K562 (cell line): Measurements from ENCODE around the gene CDHR2. TPM values are rescaled to one million over a fixed set of nuclear protein-coding genes. Genes with fewer than 3 reads are reported as not detected.
A peak's percentile ranks its signal among the peaks of the same experiment; 100 is the strongest.

Experiments
- ATF1 ChIP-seq, 2 experiments: fragments of 450-650 bp in 1 of 2; IDR thresholded peaks; 2 replicates each; pipeline ENCODE4 v1.6.1; 2016; ENCODE audit warnings: missing compliant biosample characterization in 1 of 2, missing genetic modification characterization in 1 of 2
- CBX3 ChIP-seq, 2 experiments: IDR thresholded peaks; 1 replicate in 1 of 2; 2 replicates in 1 of 2; pipeline ENCODE4 v1.6.1; 2012; ENCODE audit warnings: inconsistent platforms in 2 of 2, low read length in 2 of 2, borderline replicate concordance in 1 of 2, control low read depth in 1 of 2
- CEBPG ChIP-seq, 3 experiments: fragments of 200-800 bp in 1 of 3; sonication (Bioruptor generic) in 1 of 3; sonication (generic) in 1 of 3; formaldehyde crosslinking in 1 of 3; IDR thresholded peaks in 2 of 3; conservative IDR thresholded peaks in 1 of 3; 2 replicates each; pipeline versions ENCODE4 v1.6.1 to v1.8.0; 2016 to 2022; ENCODE audit warnings: missing compliant biosample characterization in 2 of 3, missing genetic modification characterization in 2 of 3, mild to moderate bottlenecking in 1 of 3, missing genetic modification reagents in 1 of 3
- E2F6 ChIP-seq, 2 experiments: IDR thresholded peaks; 2 replicates each; pipeline ENCODE4 v1.6.1; 2011; ENCODE audit warnings: borderline replicate concordance in 1 of 2, control low read depth in 1 of 2, low read depth in 1 of 2, low read length in 1 of 2, mild to moderate bottlenecking in 1 of 2, mixed read lengths in 1 of 2, moderate library complexity in 1 of 2; ENCODE audit not compliant: insufficient read depth in 1 of 2, insufficient read length in 1 of 2, poor library complexity in 1 of 2, severe bottlenecking in 1 of 2; ENCODE audit errors: extremely low read depth in 1 of 2
- FOS ChIP-seq: IDR thresholded peaks from 3 replicates; pipeline ENCODE4 v1.6.1; 2011; ENCODE audit not compliant: insufficient read length; ENCODE audit errors: extremely low read depth
- FOXJ2 ChIP-seq: fragments of 200-800 bp; sonication (Bioruptor generic); IDR thresholded peaks from 2 replicates; pipeline ENCODE4 v1.6.1; 2016; ENCODE audit warnings: missing genetic modification characterization, missing compliant biosample characterization
- FOXM1 ChIP-seq, 2 experiments: fragments of 450-650 bp in 1 of 2; sonication (generic) in 1 of 2; formaldehyde crosslinking in 1 of 2; IDR thresholded peaks; 2 replicates each; pipeline versions ENCODE4 v1.6.1 to v1.9.0; 2017 to 2022; ENCODE audit warnings: low read depth in 2 of 2, mild to moderate bottlenecking in 2 of 2, missing genetic modification reagents in 1 of 2, moderate library complexity in 1 of 2
- GTF2E2 ChIP-seq: fragments of 200-800 bp; sonication (Bioruptor generic); IDR thresholded peaks from 2 replicates; pipeline ENCODE4 v1.6.1; 2016; ENCODE audit warnings: missing genetic modification characterization, missing compliant biosample characterization
- MTA3 ChIP-seq: fragments of 450-650 bp; formaldehyde crosslinking; IDR thresholded peaks from 2 replicates; pipeline ENCODE4 v1.6.1; 2017; ENCODE audit warnings: mild to moderate bottlenecking, borderline replicate concordance
- PKNOX1 ChIP-seq: fragments of 450-650 bp; IDR thresholded peaks from 2 replicates; pipeline ENCODE4 v1.6.1; 2016
- SIRT6 ChIP-seq: IDR thresholded peaks from one replicate; pipeline ENCODE4 v1.6.1; 2012; ENCODE audit warnings: low read depth, mild to moderate bottlenecking, control low read depth, inconsistent platforms, low read length, moderate library complexity
- TAF15 ChIP-seq: fragments of 200-400 bp; formaldehyde crosslinking; IDR thresholded peaks from 2 replicates; pipeline ENCODE4 v1.6.1; 2017; ENCODE audit warnings: mild to moderate bottlenecking, low read depth, low read length, moderate library complexity
- TAF9B ChIP-seq: fragments of 450-650 bp; IDR thresholded peaks from 2 replicates; pipeline ENCODE4 v1.6.1; 2018; ENCODE audit warnings: mild to moderate bottlenecking; ENCODE audit not compliant: partially characterized antibody
- ZC3H11A ChIP-seq: IDR thresholded peaks from 2 replicates; pipeline ENCODE4 v1.6.1; 2012; ENCODE audit warnings: low read depth, low read length, improper control_type of control experiment
- ZKSCAN3 ChIP-seq: fragments of 250-450 bp; sonication (Bioruptor Pico); IDR thresholded peaks from 2 replicates; pipeline ENCODE4 v1.4.0; 2020
- ZNF282 ChIP-seq: sonication (generic); formaldehyde crosslinking; IDR thresholded peaks from 2 replicates; pipeline ENCODE4 v1.8.1; 2023; ENCODE audit warnings: missing genetic modification reagents
- ZNF41 ChIP-seq: fragments of 250-450 bp; sonication (Bioruptor Pico); conservative IDR thresholded peaks from 2 replicates; pipeline ENCODE4 v1.4.0; 2020; ENCODE audit warnings: mild to moderate bottlenecking
- ZNF76 ChIP-seq: fragments of 250-450 bp; sonication (Bioruptor Pico); IDR thresholded peaks from 2 replicates; pipeline ENCODE4 v1.4.0; 2020; ENCODE audit warnings: mild to moderate bottlenecking, moderate library complexity, borderline replicate concordance
- ZNF778 ChIP-seq: fragments of 450-650 bp; formaldehyde crosslinking; IDR thresholded peaks from 2 replicates; pipeline ENCODE4 v1.4.0; 2020; ENCODE audit warnings: mild to moderate bottlenecking, moderate library complexity
- polyA plus RNA-seq, 8 experiments: library from polyadenylated mRNA; depleted of rRNA in 4 of 8; stranded (reverse) in 5 of 8; unstranded in 3 of 8; fragments of >200 nt; fragmentation: Nextera tagmentation in 2 of 8; fragmentation: Illumina TruSeq in 1 of 8; extraction: Ambion mirVana in 2 of 8; extraction: Trizol in 1 of 8; gene quantifications; 2 replicates each; pipeline versions ENCODE4 v1.2.1 to v1.2.3, GENCODE V29; 2011 to 2014; ENCODE audit warnings: inconsistent platforms in 1 of 8, missing spikeins in 1 of 8
- total RNA-seq, 7 experiments: library from RNA; depleted of rRNA in 6 of 7; stranded (reverse); fragments of >200 nt in 6 of 7; fragmentation: Illumina TruSeq in 2 of 7; extraction: Trizol in 2 of 7; gene quantifications; 2 replicates each; pipeline versions ENCODE4 v1.2.1 to v1.2.3, GENCODE V29; 2011 to 2021; ENCODE audit warnings: low replicate concordance in 1 of 7
- TF ChIP-seq, protein P1 (sequence below): fragments of 200-800 bp; sonication (Bioruptor generic); IDR thresholded peaks from 2 replicates; pipeline ENCODE4 v1.6.1; 2017; ENCODE audit warnings: missing genetic modification characterization, missing compliant biosample characterization
- TF ChIP-seq, protein P2 (sequence below): fragments of 450-650 bp; conservative IDR thresholded peaks from 2 replicates; pipeline ENCODE4 v1.6.1; 2016; ENCODE audit warnings: missing genetic modification characterization, low read depth, mild to moderate bottlenecking, control low read depth, missing compliant biosample characterization

The CDHR2 gene
- total and polyA plus RNA-seq, 9 of the 15 experiments (the other 6 are each of a cell fraction or from before 2014, with no cell fraction given): 0.01 to 0.62 (median 0.09) TPM; not detected in 2

GRCh38 chr5:176537554-176538229, 11.4 kb upstream of the CDHR2 start (continued):
- TF ChIP-seq E2F6 (IDR thresholded peaks at IDR 0.05; ENCODE audit: borderline replicate concordance in 1 of 2, extremely low read depth in 1 of 2, insufficient read depth in 1 of 2, insufficient read length in 1 of 2, low read depth in 1 of 2, low read length in 1 of 2, poor library complexity in 1 of 2, severe bottlenecking in 1 of 2) (peak in 1 of 2 experiments; percentile 33), FOS (peak; percentile 74), TAF9B (peak; percentile 45), MTA3 (peak; percentile 98), CEBPG (CRISPR knock-in tag; IDR thresholded peaks at IDR 0.05) (peak; percentile 95), CEBPG (tag; conservative IDR thresholded peaks at IDR 0.05 in 1 of 2, IDR thresholded peaks at IDR 0.05 in 1 of 2) (peak; percentile 94 to 95), TAF15 (no peak), PKNOX1 (peak; percentile 54), ATF1 (CRISPR knock-in tag; IDR thresholded peaks at IDR 0.05) (peak; percentile 72), ATF1 (tag; IDR thresholded peaks at IDR 0.05) (peak; percentile 100), CBX3 (IDR thresholded peaks at IDR 0.05; ENCODE audit: borderline replicate concordance in 1 of 2, low read length in 2 of 2) (0 out of 3 replicates have a peak, but pooled peaks of 1 of the 2 experiments have one; percentile 0), ZNF76 (CRISPR knock-in tag) (peak; percentile 86), SIRT6 (no peak), ZNF41 (peak; percentile 71; the same call in 1 of the 2 replicates), ZC3H11A (no peak), ZNF778 (CRISPR knock-in tag) (no peak), GTF2E2 (tag) (0 out of 2 replicates have a peak, but pooled peaks have one; percentile 0), FOXJ2 (tag) (peak; percentile 95), ZNF282 (CRISPR knock-in tag) (no peak), ZKSCAN3 (CRISPR knock-in tag) (no peak), FOXM1 (IDR thresholded peaks at IDR 0.05; ENCODE audit: low read depth) (peak; percentile 65; the same call in 1 of the 2 replicates), FOXM1 (CRISPR knock-in tag; IDR thresholded peaks at IDR 0.05; ENCODE audit: low read depth) (no peak)
- TF ChIP-seq, protein P1, sequence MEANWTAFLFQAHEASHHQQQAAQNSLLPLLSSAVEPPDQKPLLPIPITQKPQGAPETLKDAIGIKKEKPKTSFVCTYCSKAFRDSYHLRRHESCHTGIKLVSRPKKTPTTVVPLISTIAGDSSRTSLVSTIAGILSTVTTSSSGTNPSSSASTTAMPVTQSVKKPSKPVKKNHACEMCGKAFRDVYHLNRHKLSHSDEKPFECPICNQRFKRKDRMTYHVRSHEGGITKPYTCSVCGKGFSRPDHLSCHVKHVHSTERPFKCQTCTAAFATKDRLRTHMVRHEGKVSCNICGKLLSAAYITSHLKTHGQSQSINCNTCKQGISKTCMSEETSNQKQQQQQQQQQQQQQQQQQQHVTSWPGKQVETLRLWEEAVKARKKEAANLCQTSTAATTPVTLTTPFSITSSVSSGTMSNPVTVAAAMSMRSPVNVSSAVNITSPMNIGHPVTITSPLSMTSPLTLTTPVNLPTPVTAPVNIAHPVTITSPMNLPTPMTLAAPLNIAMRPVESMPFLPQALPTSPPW (CRISPR knock-in tag): no peak; the same call in 1 of the 2 replicates
- TF ChIP-seq, protein P2, sequence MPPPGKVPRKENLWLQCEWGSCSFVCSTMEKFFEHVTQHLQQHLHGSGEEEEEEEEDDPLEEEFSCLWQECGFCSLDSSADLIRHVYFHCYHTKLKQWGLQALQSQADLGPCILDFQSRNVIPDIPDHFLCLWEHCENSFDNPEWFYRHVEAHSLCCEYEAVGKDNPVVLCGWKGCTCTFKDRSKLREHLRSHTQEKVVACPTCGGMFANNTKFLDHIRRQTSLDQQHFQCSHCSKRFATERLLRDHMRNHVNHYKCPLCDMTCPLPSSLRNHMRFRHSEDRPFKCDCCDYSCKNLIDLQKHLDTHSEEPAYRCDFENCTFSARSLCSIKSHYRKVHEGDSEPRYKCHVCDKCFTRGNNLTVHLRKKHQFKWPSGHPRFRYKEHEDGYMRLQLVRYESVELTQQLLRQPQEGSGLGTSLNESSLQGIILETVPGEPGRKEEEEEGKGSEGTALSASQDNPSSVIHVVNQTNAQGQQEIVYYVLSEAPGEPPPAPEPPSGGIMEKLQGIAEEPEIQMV (tag): no peak
